K562 (cell line): ENCODE measurements around the gene PREX1. TPM values are rescaled to one million over a fixed set of nuclear protein-coding genes. Genes with fewer than 3 reads are reported as not detected.

Experiments used
- ATAC-seq: fragments of 200-7000 bp; cut with Tn5 transposase; 3 replicates; pipeline ENCODE4 v1.9.1; 2020; ENCODE audit warnings: moderate library complexity
- BruUV-seq: library from RNA; stranded (reverse); fragments of 400-500 nt; replicated peaks from 2 replicates; lab custom pipeline; 2021; lab: Mats Ljungman, UMichigan
- CTCF ChIA-PET: fragments of 300-600 bp; formaldehyde crosslinking; extraction: SDS; loops from one replicate; lab custom pipeline; 2021; ENCODE audit warnings: low intra/inter-chr PET ratio; lab: Yijun Ruan, JAX
- POLR2A ChIA-PET: fragments of 300-600, 350-650 bp; sonication (Branson Sonifier 250); formaldehyde crosslinking; extraction: SDS; loops from one replicate; lab custom pipeline; 2021; ENCODE audit warnings: antibody characterized with exemption, inconsistent platforms; lab: Yijun Ruan, JAX
- DNase-seq, 4 experiments: peaks; one replicate each; pipeline versions ENCODE4 v3.0.0 to v3.0.0-alpha.2; 2011 to 2018; ENCODE audit warnings: low spot score in 3 of 4, mixed read lengths in 3 of 4; ENCODE audit errors: extremely low read depth in 1 of 4
- FAIRE-seq: peaks from 2 replicates; lab custom pipeline; 2011; peaks lifted over from hg19 to GRCh38; lab: Jason Lieb, UNC
- H2AFZ ChIP-seq: 2 replicates; pipeline ENCODE4 v1.6.0; 2011; ENCODE audit warnings: low read depth, low read length, control low read depth, inconsistent platforms
- H3K27ac ChIP-seq: fragments of 200-600 bp; 3 replicates; pipeline ENCODE4 v1.8.0; 2011; ENCODE audit warnings: low read depth, mild to moderate bottlenecking, control low read depth, inconsistent platforms, low read length, moderate library complexity, mixed read lengths; ENCODE audit errors: extremely low read depth
- H3K27me3 ChIP-seq, 2 experiments: fragments of 300-600 bp in 1 of 2; 2 replicates in 1 of 2; 3 replicates in 1 of 2; pipeline versions ENCODE4 v1.6.0 to v1.8.0; 2011; ENCODE audit warnings: inconsistent platforms in 2 of 2, low read length in 2 of 2, mild to moderate bottlenecking in 1 of 2, mixed read lengths in 1 of 2, moderate library complexity in 1 of 2; ENCODE audit not compliant: control insufficient read depth in 2 of 2, insufficient read depth in 2 of 2
- H3K36me3 ChIP-seq: fragments of 300-600 bp; 3 replicates; pipeline ENCODE4 v1.8.0; 2011; ENCODE audit warnings: mild to moderate bottlenecking, low read length, inconsistent platforms; ENCODE audit not compliant: control insufficient read depth, insufficient read depth
- H3K4me1 ChIP-seq, 2 experiments: fragments of 200-600 bp in 1 of 2; replicated peaks in 1 of 2; 2 replicates in 1 of 2; 3 replicates in 1 of 2; pipeline versions ENCODE4 v1.5.1 to v1.8.0; 2011; ENCODE audit warnings: inconsistent platforms in 2 of 2, low read length in 2 of 2, mild to moderate bottlenecking in 1 of 2, mixed read lengths in 1 of 2, moderate library complexity in 1 of 2; ENCODE audit not compliant: control insufficient read depth in 2 of 2, insufficient read depth in 2 of 2
- H3K4me2 ChIP-seq: 2 replicates; pipeline ENCODE4 v1.6.1; 2011; ENCODE audit warnings: low read length, control low read depth, inconsistent platforms, mixed read lengths; ENCODE audit not compliant: insufficient read depth
- H3K4me3 ChIP-seq: fragments of 200-600 bp; sonication (generic), shearing (Covaris generic); 2 replicates; pipeline ENCODE4 v1.5.1; 2016; ENCODE audit warnings: control low read depth, inconsistent platforms
- H3K79me2 ChIP-seq: fragments of 200-600 bp; 3 replicates; pipeline ENCODE4 v1.8.0; 2011; ENCODE audit warnings: low read length, inconsistent platforms; ENCODE audit not compliant: control insufficient read depth, insufficient read depth
- H3K9ac ChIP-seq, 2 experiments: 2 replicates each; pipeline versions ENCODE4 v1.6.0 to v1.6.1; 2011; ENCODE audit warnings: low read depth in 2 of 2, low read length in 2 of 2, control low read depth in 1 of 2, inconsistent platforms in 1 of 2, mild to moderate bottlenecking in 1 of 2, mixed read lengths in 1 of 2; ENCODE audit not compliant: insufficient read depth in 1 of 2
- H3K9me1 ChIP-seq: one replicate; pipeline ENCODE4 v1.6.0; 2011; ENCODE audit warnings: inconsistent platforms, mild to moderate bottlenecking, low read length, moderate library complexity; ENCODE audit not compliant: control insufficient read depth, insufficient read depth
- H3K9me3 ChIP-seq: replicated peaks from 2 replicates; pipeline ENCODE4 v1.5.1; 2011; ENCODE audit warnings: low read depth, low read length, inconsistent platforms; ENCODE audit not compliant: control insufficient read depth, insufficient read depth
- H4K20me1 ChIP-seq: replicated peaks from 2 replicates; pipeline ENCODE4 v1.6.1; 2011; ENCODE audit warnings: low read length, inconsistent platforms, mixed read lengths; ENCODE audit not compliant: control insufficient read depth, insufficient read depth
- DACH1 ChIP-seq: fragments of 450-650 bp; IDR thresholded peaks from 2 replicates; pipeline ENCODE4 v1.6.1; 2018; ENCODE audit not compliant: partially characterized antibody
- KLF1 ChIP-seq: fragments of 450-650 bp; IDR thresholded peaks from 2 replicates; pipeline ENCODE4 v1.6.1; 2016; ENCODE audit warnings: missing genetic modification characterization, missing compliant biosample characterization
- NR2C2 ChIP-seq, 2 experiments: fragments of 200-800 bp in 1 of 2; sonication (Bioruptor generic) in 1 of 2; sonication (generic) in 1 of 2; formaldehyde crosslinking in 1 of 2; IDR thresholded peaks; 2 replicates each; pipeline versions ENCODE4 v1.6.1 to v1.8.0; 2016 to 2022; ENCODE audit warnings: mild to moderate bottlenecking in 1 of 2, missing compliant biosample characterization in 1 of 2, missing genetic modification characterization in 1 of 2, missing genetic modification reagents in 1 of 2
- NUFIP1 ChIP-seq: fragments of 450-650 bp; IDR thresholded peaks from 2 replicates; pipeline ENCODE4 v1.6.1; 2018; ENCODE audit not compliant: partially characterized antibody
- POLR3A ChIP-seq: IDR thresholded peaks from 2 replicates; pipeline ENCODE4 v1.6.1; 2011; ENCODE audit warnings: borderline replicate concordance, mild to moderate bottlenecking, moderate library complexity; ENCODE audit not compliant: insufficient read length, insufficient read depth; ENCODE audit errors: extremely low read depth
- ZBTB11 ChIP-seq, 3 experiments: fragments of 200-800 bp in 1 of 3; fragments of 250-450 bp in 1 of 3; fragments of 450-650 bp in 1 of 3; sonication (Bioruptor Pico) in 1 of 3; sonication (Bioruptor generic) in 1 of 3; formaldehyde crosslinking in 1 of 3; IDR thresholded peaks; 2 replicates each; pipeline versions ENCODE4 v1.6.1 to v1.8.0; 2016 to 2022; ENCODE audit warnings: mild to moderate bottlenecking in 2 of 3, missing genetic modification characterization in 2 of 3, missing compliant biosample characterization in 1 of 3, moderate library complexity in 1 of 3
- ZNF133 ChIP-seq: fragments of 250-450 bp; sonication (Bioruptor Pico); IDR thresholded peaks from 2 replicates; pipeline ENCODE4 v1.4.0; 2020; ENCODE audit warnings: mild to moderate bottlenecking
- WGBS: fragments of 100-300 bp; shearing (Covaris generic); methylation state at CpG from one replicate; pipeline ENCODE4 v1.1.6; 2016; ENCODE audit warnings: low coverage, mixed read lengths; ENCODE audit not compliant: insufficient coverage; ENCODE audit errors: missing lambda C conversion rate; 5-methylcytosine and 5-hydroxymethylcytosine counted together
- in situ Hi-C: fragments of 300-500 bp; cut with MboI; formaldehyde crosslinking; loops from 4 replicates; pipeline ENCODE4 v1.15.0; 2018; ENCODE audit warnings: inconsistent platforms, mixed read lengths
- intact Hi-C: fragments of 100-400 bp; cut with micrococcal nuclease; formaldehyde crosslinking; loops from 2 replicates; pipeline ENCODE4 v1.14.2; 2022
- polyA plus RNA-seq, 8 experiments: library from polyadenylated mRNA; depleted of rRNA in 4 of 8; stranded (reverse) in 5 of 8; unstranded in 3 of 8; fragments of >200 nt; fragmentation: Nextera tagmentation in 2 of 8; fragmentation: Illumina TruSeq in 1 of 8; extraction: Ambion mirVana in 2 of 8; extraction: Trizol in 1 of 8; gene quantifications; 2 replicates each; pipeline versions ENCODE4 v1.2.1 to v1.2.3, GENCODE V29; 2011 to 2014; ENCODE audit warnings: inconsistent platforms in 1 of 8, missing spikeins in 1 of 8
- total RNA-seq, 7 experiments: library from RNA; depleted of rRNA in 6 of 7; stranded (reverse); fragments of >200 nt in 6 of 7; fragmentation: Illumina TruSeq in 2 of 7; extraction: Trizol in 2 of 7; gene quantifications; 2 replicates each; pipeline versions ENCODE4 v1.2.1 to v1.2.3, GENCODE V29; 2011 to 2021; ENCODE audit warnings: low replicate concordance in 1 of 7
- TF ChIP-seq, protein P1 (sequence below): fragments of 250-450 bp; sonication (Bioruptor Pico); IDR thresholded peaks from 2 replicates; pipeline ENCODE4 v1.5.0; 2022; ENCODE audit warnings: mild to moderate bottlenecking

The PREX1 gene
- total and polyA plus RNA-seq, 9 of the 15 experiments (the other 6 are each of a cell fraction or from before 2014, with no cell fraction given), result 0.37 to 10.4 (median 4.8) TPM

- no peak for TF ChIP-seq DACH1
- TF ChIP-seq POLR3A, result no peak
- TF ChIP-seq KLF1, result no peak
- TF ChIP-seq NUFIP1, result no peak
- TF ChIP-seq, protein P1, sequence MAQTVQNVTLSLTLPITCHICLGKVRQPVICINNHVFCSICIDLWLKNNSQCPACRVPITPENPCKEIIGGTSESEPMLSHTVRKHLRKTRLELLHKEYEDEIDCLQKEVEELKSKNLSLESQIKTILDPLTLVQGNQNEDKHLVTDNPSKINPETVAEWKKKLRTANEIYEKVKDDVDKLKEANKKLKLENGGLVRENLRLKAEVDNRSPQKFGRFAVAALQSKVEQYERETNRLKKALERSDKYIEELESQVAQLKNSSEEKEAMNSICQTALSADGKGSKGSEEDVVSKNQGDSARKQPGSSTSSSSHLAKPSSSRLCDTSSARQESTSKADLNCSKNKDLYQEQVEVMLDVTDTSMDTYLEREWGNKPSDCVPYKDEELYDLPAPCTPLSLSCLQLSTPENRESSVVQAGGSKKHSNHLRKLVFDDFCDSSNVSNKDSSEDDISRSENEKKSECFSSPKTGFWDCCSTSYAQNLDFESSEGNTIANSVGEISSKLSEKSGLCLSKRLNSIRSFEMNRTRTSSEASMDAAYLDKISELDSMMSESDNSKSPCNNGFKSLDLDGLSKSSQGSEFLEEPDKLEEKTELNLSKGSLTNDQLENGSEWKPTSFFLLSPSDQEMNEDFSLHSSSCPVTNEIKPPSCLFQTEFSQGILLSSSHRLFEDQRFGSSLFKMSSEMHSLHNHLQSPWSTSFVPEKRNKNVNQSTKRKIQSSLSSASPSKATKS (CRISPR knock-in tag), result peak; percentile 11; the same call in 1 of the 2 replicates
- TF ChIP-seq, all 486 proteins: peak for 25
Measured at GRCh38 chr20:48705240-48706115, 122.3 kb downstream of the PREX1 start (continued).

- peaks cover 0 to 4% of the 10 kb centered on the region in 2 experiments; a peak in 1 of 5 replicates for H3K27me3 ChIP-seq
- H2AFZ ChIP-seq, result no peak overlapping the region
- 0 out of 2 replicates have a peak, but pooled peaks cover 4% of the 10 kb centered on the region for H4K20me1 ChIP-seq
- DNase-seq, result no peak
- ATAC-seq, result no peak
- no TSS peak for BruUV-seq
- intact Hi-C loops (no loop called here), in situ Hi-C loops (no loop called here)
- H3K79me2 ChIP-seq, result no peaks in the 10 kb centered on the region
- no peaks in the 10 kb centered on the region for H3K36me3 ChIP-seq
- 47% methylated on average over 7 of the region's 10 CpGs for WGBS
- no peaks in the 10 kb centered on the region for H3K9me1 ChIP-seq
- no peak for TF ChIP-seq NR2C2 (CRISPR knock-in tag; IDR thresholded peaks at IDR 0.05)
- 0 out of 2 replicates have a peak, but pooled peaks have one; percentile 32 for TF ChIP-seq NR2C2 (tag; IDR thresholded peaks at IDR 0.05)
- no peak for TF ChIP-seq ZNF133 (CRISPR knock-in tag)
- peak in 1 of 3 experiments; percentile 28; a peak in 1 of 6 replicates for TF ChIP-seq ZBTB11 (CRISPR knock-in tag; IDR thresholded peaks at IDR 0.05)
- no peak overlapping the region for H3K4me3 ChIP-seq
- no peak overlapping the region for H3K27ac ChIP-seq
- FAIRE-seq, result no peak
- H3K4me1 ChIP-seq, result peaks cover 7 to 10% of the 10 kb centered on the region in 2 experiments; a peak in 3 of 5 replicates
- H3K9ac ChIP-seq, result no peak overlapping the region; a peak in 1 of 4 replicates
- no peak overlapping the region for H3K4me2 ChIP-seq
- CTCF ChIA-PET, result no interaction called here
- no peaks in the 10 kb centered on the region for H3K9me3 ChIP-seq
- POLR2A ChIA-PET, result interaction anchor here (1.8 kb wide), 1 partner anchor 12 kb away, joined by 4 read pairs; no protein-coding TSS in a partner anchor
Measured at GRCh38 chr20:48704761-48705160, 123.0 kb downstream of the PREX1 start.
